NK-92 (cell line): Measurements from ENCODE around the gene FOXK1.
A peak's percentile ranks its signal among the peaks of the same experiment; 100 is the strongest.
"Not testable (repeated sequence)": the region's sequence is repeated elsewhere in the genome, so short reads cannot be mapped to it uniquely, and the experiment has no call there.

Source experiments
- DNase-seq: peaks from one replicate; lab custom pipeline; 2025; ENCODE audit not compliant: unreplicated experiment; lab: John Stamatoyannopoulos, UW

Gene FOXK1

GRCh38 chr7:4681886-4682620 is at the start of gene FOXK1:
FOXK1 (plus strand) TSS chr7:4682295; CDS start chr7:4682309, 14 bp downstream.
- no peak for DNase-seq

GRCh38 chr7:4633012-4633411 is 49.1 kb upstream of the FOXK1 start:
- no peak for DNase-seq

GRCh38 chr7:4634166-4634565 is 47.9 kb upstream of the FOXK1 start:
- no peak for DNase-seq

GRCh38 chr7:4638781-4639575 is 43.1 kb upstream of the FOXK1 start:
- DNase-seq = no peak

GRCh38 chr7:4641091-4641666 is 40.9 kb upstream of the FOXK1 start:
- no peak for DNase-seq

- DNase-seq = peak; percentile 63
Observed at GRCh38 chr7:4641667-4642467, 40.2 kb upstream of the FOXK1 start.

- no peak for DNase-seq
Observed at GRCh38 chr7:4642468-4643203, 39.5 kb upstream of the FOXK1 start.

- DNase-seq = not testable (repeated sequence)
Observed at GRCh38 chr7:4643204-4643471, 39.0 kb upstream of the FOXK1 start.

- DNase-seq = no peak
Observed at GRCh38 chr7:4645246-4645645, 36.8 kb upstream of the FOXK1 start.

GRCh38 chr7:4648111-4648510 is 34.0 kb upstream of the FOXK1 start:
- no peak for DNase-seq

- no peak for DNase-seq
Observed at GRCh38 chr7:4650433-4651047, 31.6 kb upstream of the FOXK1 start.

GRCh38 chr7:4653771-4654170 is 28.3 kb upstream of the FOXK1 start:
- no peak for DNase-seq

- DNase-seq = no peak
Observed at GRCh38 chr7:4655311-4655710, 26.8 kb upstream of the FOXK1 start.

GRCh38 chr7:4655896-4656295 is 26.2 kb upstream of the FOXK1 start:
- DNase-seq = no peak

GRCh38 chr7:4657640-4658417 is 24.3 kb upstream of the FOXK1 start:
- no peak for DNase-seq

- no peak for DNase-seq
Observed at GRCh38 chr7:4659551-4660286, 22.4 kb upstream of the FOXK1 start.

GRCh38 chr7:4661871-4662270 is 20.2 kb upstream of the FOXK1 start:
- DNase-seq = no peak

GRCh38 chr7:4663239-4664018 is 18.7 kb upstream of the FOXK1 start:
- DNase-seq = no peak
